ENCODE results near the gene PIAS1. TPM values are rescaled to one million over a fixed set of nuclear protein-coding genes. Genes with fewer than 3 reads are reported as not detected.

PIAS1 gene
- total and polyA plus RNA-seq, 11 donors = 6.2 to 37.8 (median 29.4) TPM

GRCh38 chr15:68213991-68214837 is 160.1 kb downstream of the PIAS1 start:
- WGBS, 4 donors = 90 to 93% (median 93%) methylated on average over 17 of the region's 17 CpGs
- Histone ChIP-seq H3K27me3 (no peaks in the 10 kb centered on the region), H3K4me1 (peaks cover 0 to 51% (median 6%) of the 10 kb centered on the region in 12 donors), H3K27ac (peak overlapping the region in 1 of 12 donors; percentile 60), H3K4me3 (no peak overlapping the region), H3K36me3 (peaks cover 0 to 14% (median 0%) of the 10 kb centered on the region in 9 donors), H3K9me3 (no peaks in the 10 kb centered on the region)
- DNase-seq = peak in 2 of 5 donors; percentile 4 to 9
- no peak for TF ChIP-seq CTCF (IDR thresholded peaks at IDR 0.05)
- TF ChIP-seq POLR2A (IDR thresholded peaks at IDR 0.05) = no peak
- intact Hi-C loops (cut with DNase I) = loop anchor here in 4 of 10 donors (5.0 kb wide), 1 partner anchor 352 kb away; no protein-coding TSS in a partner anchor
- ATAC-seq = no peak

GRCh38 chr15:68214838-68215254 is 160.7 kb downstream of the PIAS1 start:
- Histone ChIP-seq H3K4me3 (no peak overlapping the region), H3K27me3 (no peaks in the 10 kb centered on the region), H3K36me3 (peaks cover 0 to 14% (median 0%) of the 10 kb centered on the region in 9 donors), H3K9me3 (no peaks in the 10 kb centered on the region), H3K27ac (peak overlapping the region in 1 of 12 donors; percentile 60), H3K4me1 (peaks cover 0 to 51% (median 6%) of the 10 kb centered on the region in 12 donors)
- peak in 1 of 5 donors; percentile 17 for DNase-seq
- 78 to 89% (median 83%) methylated on average over 6 of the region's 6 CpGs for WGBS, 4 donors
- no peak for ATAC-seq
- intact Hi-C loops (cut with DNase I) = loop anchor here in 4 of 10 donors (5.0 kb wide), 1 partner anchor 353 kb away; no protein-coding TSS in a partner anchor
- TF ChIP-seq CTCF (IDR thresholded peaks at IDR 0.05) = no peak
- TF ChIP-seq POLR2A (IDR thresholded peaks at IDR 0.05) = no peak

- intact Hi-C loops (cut with DNase I) = no loop called here
- DNase-seq (peak in 2 of 5 donors; percentile 2 to 7), ATAC-seq (no peak)
- no peak for TF ChIP-seq CTCF (IDR thresholded peaks at IDR 0.05)
- no peak for TF ChIP-seq POLR2A (IDR thresholded peaks at IDR 0.05)
- Histone ChIP-seq H3K4me3 (no peak overlapping the region), H3K4me1 (peaks cover 0 to 43% (median 0%) of the 10 kb centered on the region in 12 donors), H3K36me3 (peaks cover 0 to 14% (median 0%) of the 10 kb centered on the region in 9 donors), H3K27ac (peak overlapping the region in 1 of 12 donors; percentile 47), H3K9me3 (no peaks in the 10 kb centered on the region), H3K27me3 (no peaks in the 10 kb centered on the region)
- WGBS, 4 donors = 55 to 64% (median 62%) methylated on average over 4 of the region's 4 CpGs
These were observed 163.2 kb downstream of the PIAS1 start for GRCh38 chr15:68217341-68217740.

DNA sequence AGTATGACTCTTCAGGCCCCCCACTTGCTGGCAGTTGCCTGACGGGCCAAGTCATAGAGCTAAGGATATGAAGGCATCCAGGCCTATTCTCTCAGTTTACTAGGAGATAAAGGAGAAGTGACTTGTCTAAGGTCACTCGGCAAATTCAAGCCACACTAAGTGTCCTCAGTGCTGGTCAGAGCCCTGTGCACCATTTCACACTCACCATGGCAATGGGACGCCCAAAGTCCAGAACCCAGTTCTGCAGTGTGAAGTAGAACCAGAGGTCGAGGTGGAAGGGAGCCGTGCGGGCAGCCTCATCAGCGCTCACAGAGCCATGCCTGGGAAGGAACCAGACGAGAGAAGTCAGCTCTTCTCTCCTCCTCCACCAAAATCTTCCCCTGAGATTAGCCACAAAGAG is 164.2 kb downstream of the PIAS1 start:
- intact Hi-C loops (cut with DNase I) = no loop called here
- H3K4me1 ChIP-seq = peaks cover 0 to 43% (median 0%) of the 10 kb centered on the region in 12 donors
- peaks cover 0 to 14% (median 0%) of the 10 kb centered on the region in 9 donors for H3K36me3 ChIP-seq
- no peak for ATAC-seq
- H3K9me3 ChIP-seq = no peaks in the 10 kb centered on the region
- 94 to 97% (median 96%) methylated on average over 8 of the region's 8 CpGs for WGBS, 4 donors
- H3K4me3 ChIP-seq = no peak overlapping the region
- peak in 1 of 5 donors; percentile 1 for DNase-seq
- H3K27ac ChIP-seq = no peak overlapping the region
- TF ChIP-seq POLR2A (IDR thresholded peaks at IDR 0.05) (no peak), CTCF (IDR thresholded peaks at IDR 0.05) (no peak)
- no peaks in the 10 kb centered on the region for H3K27me3 ChIP-seq
